Cardiac fibroblast (primary cell): ENCODE data around the gene NR2F1.

ENCODE experiments used
- DNase-seq, 2 donors: peaks; one replicate each; pipeline versions ENCODE4 v3.0.0 to v3.0.0-alpha.2; 2010; ENCODE audit warnings: low read depth in 2 of 2
- H3K4me3 ChIP-seq, 2 donors: replicated peaks in 1 of 2; 1 replicate in 1 of 2; 2 replicates in 1 of 2; pipeline ENCODE4 v1.5.1; 2011; ENCODE audit warnings: low read depth in 2 of 2, low read length in 2 of 2, mild to moderate bottlenecking in 2 of 2, moderate library complexity in 1 of 2
- CTCF ChIP-seq: IDR thresholded peaks from one replicate; pipeline ENCODE4 v1.5.1; 2011; ENCODE audit warnings: low read depth, mild to moderate bottlenecking, low read length, inconsistent platforms

The NR2F1 gene

GRCh38 chr5:93612855-93613243 is 29.8 kb downstream of the NR2F1 start:
- TF ChIP-seq CTCF = no peak
- DNase-seq = no peak
- no peak overlapping the region for H3K4me3 ChIP-seq

- TF ChIP-seq CTCF = no peak
- no peak overlapping the region for H3K4me3 ChIP-seq
- no peak for DNase-seq
Measured at GRCh38 chr5:93616538-93617174, 33.6 kb downstream of the NR2F1 start.

GRCh38 chr5:93620487-93621326 is 37.7 kb downstream of the NR2F1 start:
- peak overlapping the region; percentile 65 to 70 for H3K4me3 ChIP-seq
- DNase-seq = peak; percentile 63 to 68
- peak; percentile 7 for TF ChIP-seq CTCF

GRCh38 chr5:93621327-93621798 is 38.3 kb downstream of the NR2F1 start:
- peak; percentile 65 to 70 for DNase-seq
- TF ChIP-seq CTCF = no peak
- H3K4me3 ChIP-seq = peak overlapping the region; percentile 65 to 70

GRCh38 chr5:93622240-93622885 is 39.3 kb downstream of the NR2F1 start:
- peak; percentile 72 to 84 for DNase-seq
- no peak for TF ChIP-seq CTCF
- no peak overlapping the region for H3K4me3 ChIP-seq

- H3K4me3 ChIP-seq = no peak overlapping the region
- no peak for TF ChIP-seq CTCF
- no peak for DNase-seq
Measured at GRCh38 chr5:93623153-93623552, 40.1 kb downstream of the NR2F1 start.
